GM18499 (cell line): ENCODE data around the gene TRPM2.

ENCODE experiments used
- ATAC-seq: cut with Tn5 transposase; IDR thresholded peaks from one replicate; pipeline ENCODE4 v1.9.1; 2021; ENCODE audit warnings: moderate number of reproducible peaks; ENCODE audit not compliant: insufficient read depth, unreplicated experiment

Gene TRPM2

DNA sequence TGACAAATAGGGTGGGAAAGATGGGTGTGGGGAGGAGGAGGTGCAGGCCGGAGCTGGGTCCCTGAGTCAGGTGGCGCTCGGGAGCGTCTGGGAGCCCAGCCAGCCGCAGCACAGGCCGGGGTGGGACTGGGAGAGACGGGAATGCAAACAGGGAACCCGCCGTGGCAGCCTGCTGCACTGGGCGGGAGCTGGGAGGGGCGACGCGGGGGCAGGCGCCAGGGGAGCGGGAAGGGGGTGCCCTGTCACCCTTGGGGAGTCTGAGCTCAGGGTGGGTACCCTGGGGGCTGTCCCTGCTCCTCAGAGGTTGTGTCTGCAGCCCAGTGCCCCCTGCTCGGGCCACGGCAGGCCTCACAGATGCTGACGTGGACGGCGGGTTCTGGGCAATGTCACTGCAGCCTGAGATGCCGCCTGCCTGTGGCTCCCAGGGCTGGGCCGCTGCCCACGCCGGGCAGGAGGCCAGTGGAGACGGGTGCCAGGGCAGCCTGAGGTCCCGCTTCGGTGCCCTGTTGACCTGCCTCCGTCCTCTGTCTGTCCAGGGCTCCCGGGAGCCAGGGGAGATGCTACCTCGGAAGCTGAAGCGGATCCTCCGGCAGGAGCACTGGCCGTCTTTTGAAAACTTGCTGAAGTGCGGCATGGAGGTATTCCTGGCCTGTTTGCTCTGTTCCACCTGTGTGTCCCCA, 85.2 kb downstream of the TRPM2 start:
- ATAC-seq, result no peak

DNA sequence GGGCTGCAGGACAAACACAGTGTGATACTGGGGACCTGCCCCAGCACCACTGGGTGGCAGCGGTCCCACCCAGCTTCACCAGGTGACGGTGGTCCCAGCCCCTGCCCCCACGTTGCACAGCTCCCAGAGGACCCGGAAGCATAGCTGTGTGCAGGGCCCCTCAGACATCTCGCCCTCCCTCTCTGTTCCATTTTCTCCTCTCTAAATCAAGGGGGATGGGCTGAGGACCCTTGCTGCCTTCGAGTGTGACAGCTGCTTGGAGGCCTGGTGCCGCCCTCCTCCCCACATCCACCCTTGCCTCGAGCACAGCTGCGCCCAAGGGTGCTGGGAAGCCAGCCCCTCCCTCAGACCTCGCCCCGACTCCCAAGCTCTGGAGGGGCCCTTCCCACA, 85.8 kb downstream of the TRPM2 start:
- no peak for ATAC-seq

DNA sequence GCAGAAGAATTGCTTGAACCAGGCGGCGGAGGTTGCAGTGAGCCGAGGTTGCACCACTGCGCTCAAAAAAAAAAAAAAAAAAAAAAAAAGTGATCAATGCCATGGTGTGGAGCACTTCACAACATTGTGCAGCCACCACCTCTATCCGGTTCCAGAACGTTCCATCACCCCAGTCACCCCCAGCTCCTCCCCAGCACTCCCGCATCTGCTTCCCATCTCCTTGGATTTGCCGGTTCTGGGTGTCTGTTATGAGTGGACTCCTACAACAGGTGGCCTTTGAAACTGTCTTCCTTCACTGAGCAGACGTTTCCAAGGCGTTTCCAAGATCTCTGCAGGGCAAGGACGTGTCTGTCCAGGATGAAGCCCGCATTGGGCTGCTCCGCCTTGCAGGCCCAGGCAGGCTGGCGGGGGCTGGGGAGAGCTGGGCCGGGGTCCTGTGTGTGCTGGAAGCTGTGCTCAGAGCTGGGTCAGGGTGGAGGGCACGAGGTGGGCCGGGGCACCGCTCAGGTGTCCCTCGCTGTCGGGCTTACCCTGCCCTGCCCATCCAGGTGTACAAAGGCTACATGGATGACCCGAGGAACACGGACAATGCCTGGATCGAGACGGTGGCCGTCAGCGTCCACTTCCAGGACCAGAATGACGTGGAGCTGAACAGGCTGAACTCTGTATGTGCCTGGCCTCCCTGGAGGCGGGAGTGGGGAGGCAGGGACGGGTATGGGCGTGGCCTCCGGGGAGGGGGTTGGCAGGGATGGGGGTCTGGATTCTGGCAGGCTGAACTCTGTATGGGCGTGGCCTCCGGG, 87.0 kb downstream of the TRPM2 start:
- ATAC-seq, result no peak

DNA sequence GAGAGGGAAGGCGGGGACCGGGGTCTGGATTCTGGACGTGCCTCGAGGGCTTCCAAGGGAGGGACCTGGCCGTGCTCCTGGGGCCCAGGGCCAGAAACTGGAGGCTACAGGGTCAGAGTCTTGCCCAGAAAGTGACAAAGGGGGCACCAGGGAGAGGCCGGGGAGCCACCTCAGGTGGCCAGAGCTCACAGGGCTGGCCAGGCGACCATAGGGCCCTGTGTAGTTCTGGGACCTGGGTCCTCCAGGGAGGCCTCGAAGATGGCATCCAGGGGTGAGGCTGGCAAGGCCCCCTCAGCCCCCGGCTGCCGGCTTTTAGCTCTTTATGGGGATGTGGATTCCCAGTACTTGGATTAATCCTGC, 87.6 kb downstream of the TRPM2 start:
- ATAC-seq, result no peak

DNA sequence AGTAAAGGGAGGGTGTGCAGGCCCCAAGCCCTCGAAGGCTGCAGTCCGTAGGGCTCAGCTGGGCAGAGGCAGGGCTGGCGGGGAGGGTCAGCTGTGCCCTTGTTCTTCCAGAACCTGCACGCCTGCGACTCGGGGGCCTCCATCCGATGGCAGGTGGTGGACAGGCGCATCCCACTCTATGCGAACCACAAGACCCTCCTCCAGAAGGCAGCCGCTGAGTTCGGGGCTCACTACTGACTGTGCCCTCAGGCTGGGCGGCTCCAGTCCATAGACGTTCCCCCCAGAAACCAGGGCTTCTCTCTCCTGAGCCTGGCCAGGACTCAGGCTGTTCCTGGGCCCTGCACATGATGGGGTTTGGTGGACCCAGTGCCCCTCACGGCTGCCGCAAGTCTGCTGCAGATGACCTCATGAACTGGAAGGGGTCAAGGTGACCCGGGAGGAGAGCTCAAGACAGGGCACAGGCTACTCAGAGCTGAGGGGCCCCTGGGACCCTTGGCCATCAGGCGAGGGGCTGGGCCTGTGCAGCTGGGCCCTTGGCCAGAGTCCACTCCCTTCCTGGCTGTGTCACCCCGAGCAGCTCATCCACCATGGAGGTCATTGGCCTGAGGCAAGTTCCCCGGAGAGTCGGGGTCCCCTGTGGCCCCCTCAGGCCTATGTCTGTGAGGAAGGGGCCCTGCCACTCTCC, 88.3 kb downstream of the TRPM2 start:
- ATAC-seq, result no peak

DNA sequence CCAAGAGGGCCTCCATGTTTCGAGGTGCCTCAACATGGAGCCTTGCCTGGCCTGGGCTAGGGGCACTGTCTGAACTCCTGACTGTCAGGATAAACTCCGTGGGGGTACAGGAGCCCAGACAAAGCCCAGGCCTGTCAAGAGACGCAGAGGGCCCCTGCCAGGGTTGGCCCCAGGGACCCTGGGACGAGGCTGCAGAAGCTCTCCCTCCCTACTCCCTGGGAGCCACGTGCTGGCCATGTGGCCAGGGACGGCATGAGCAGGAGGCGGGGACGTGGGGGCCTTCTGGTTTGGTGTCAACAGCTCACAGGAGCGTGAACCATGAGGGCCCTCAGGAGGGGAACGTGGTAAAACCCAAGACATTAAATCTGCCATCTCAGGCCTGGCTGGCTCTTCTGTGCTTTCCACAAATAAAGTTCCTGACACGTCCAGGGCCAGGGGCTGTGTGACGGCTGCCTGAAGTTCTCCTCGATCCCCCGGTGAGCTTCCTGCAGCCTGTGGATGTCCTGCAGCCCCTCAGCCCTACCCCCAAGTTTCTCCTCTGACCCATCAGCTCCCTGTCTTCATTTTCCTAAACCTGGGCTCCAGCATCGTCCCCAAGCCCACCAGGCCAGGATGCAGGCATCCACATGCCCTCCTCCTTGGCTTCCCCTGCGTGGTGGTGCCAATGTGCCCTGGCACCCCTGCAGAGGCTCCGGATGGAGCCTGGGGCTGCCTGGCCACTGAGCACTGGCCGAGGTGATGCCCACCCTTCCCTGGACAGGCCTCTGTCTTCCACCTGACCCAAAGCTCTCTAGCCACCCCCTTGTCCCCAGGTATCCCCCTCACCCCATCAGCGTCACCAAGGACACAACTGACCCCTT, 89.1 kb downstream of the TRPM2 start:
- ATAC-seq, result no peak

DNA sequence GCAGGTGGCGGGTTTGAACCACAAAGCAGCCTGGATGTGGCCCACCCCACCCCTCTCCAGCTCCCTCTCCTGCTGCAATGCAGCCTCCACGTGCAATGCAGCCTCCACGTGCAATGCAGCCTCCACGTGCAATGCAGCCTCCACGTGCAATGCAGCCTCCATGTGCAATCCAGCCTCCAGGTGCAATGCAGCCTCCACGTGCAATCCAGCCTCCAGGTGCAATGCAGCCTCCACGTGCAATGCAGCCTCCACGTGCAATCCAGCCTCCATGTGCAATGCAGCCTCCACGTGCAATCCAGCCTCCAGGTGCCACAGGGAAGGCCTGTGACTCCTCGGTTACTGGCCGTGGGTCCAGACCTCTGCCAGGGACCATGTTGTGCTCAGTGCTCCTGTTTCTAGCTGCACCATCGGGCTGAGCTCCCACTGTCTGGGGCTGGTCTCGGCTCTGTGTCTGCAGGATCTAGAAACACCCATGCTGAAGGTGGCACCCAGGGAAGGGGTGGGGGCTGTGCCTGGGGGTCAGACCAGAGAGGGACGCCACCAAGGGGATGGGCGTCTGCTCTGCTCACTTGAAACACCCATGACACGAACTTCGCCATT, 90.0 kb downstream of the TRPM2 start:
- no peak for ATAC-seq

DNA sequence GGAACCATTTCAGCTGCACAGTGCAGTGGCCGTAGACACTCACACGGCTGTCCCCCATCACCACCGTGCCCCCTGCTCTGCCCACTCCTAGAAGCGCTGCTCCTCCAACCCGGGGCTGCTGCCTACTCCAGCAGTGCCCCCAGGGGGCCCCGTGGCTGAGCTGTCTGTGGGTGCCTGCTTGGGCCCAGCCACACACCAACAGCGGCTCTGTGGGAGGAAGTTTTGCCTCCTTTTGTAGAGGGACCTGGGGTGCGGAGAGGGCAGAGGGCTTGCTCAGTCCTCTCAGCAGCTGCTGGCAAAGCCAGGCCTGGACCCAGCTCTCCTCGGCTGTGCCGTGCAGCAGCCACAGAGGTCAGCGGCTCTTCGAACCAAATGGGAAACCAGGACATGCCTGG, 90.5 kb downstream of the TRPM2 start:
- ATAC-seq, result no peak

DNA sequence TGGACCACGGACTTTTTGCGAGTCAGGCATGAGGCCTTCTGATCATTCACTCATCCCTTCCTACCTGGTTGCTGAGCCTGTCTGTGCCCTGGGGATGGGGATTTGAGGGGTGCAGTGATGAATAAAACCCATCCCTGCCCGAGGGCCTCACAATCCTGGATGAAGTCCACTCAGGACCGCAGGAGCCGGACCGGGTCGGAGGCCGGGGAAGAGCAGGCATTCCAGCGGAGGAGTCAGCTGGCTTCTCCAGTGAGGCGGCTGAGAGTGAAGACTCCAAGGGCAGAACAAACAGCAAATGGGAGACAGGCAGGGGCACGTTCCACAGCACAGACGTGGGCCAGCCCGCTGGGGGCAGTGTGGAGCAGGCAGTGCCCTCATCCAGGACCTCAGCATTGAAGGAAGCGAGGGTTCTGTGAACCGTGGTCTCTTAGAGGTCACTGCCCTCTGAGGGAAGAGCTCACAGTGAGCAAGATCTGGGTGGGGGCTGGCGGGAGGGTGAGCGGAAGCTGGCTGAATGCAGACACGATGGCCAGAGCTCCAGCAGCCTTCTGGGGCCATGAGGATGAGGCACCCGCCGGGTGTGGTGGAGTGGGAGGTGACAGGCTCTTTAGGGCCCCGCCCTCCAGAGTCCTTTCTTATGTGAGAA, 91.0 kb downstream of the TRPM2 start:
- no peak for ATAC-seq

DNA sequence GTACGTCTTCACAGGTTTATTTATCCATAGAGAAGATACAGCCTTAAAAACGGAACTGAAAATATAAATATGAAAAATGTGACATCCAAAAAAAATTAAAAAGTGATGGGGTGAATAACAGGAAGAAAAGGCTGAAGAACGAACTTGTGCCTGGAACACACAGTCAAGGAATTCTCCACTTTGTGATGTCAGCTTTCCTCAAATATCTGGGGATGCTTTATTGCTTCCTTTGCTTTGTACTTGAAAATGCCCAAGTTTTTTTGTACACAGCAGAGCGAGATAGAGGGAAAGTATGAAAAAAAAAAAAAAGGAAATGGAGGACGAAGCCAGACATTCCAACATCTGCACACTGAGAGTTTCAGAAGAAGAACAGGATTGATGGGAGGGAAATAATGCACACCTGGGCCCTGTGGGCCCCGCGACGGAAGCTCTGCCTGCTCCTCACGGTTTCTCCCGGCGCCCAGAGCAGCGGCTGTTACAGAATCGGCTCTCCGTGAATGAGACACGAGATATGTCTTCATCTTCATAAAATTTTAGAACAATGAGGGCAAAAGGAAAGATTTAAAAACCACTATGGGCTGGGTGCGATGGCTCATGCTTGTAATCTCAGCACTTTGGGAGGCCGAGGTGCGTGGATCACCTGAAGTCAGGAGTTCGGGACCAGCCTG, 91.9 kb downstream of the TRPM2 start:
- no peak for ATAC-seq

DNA sequence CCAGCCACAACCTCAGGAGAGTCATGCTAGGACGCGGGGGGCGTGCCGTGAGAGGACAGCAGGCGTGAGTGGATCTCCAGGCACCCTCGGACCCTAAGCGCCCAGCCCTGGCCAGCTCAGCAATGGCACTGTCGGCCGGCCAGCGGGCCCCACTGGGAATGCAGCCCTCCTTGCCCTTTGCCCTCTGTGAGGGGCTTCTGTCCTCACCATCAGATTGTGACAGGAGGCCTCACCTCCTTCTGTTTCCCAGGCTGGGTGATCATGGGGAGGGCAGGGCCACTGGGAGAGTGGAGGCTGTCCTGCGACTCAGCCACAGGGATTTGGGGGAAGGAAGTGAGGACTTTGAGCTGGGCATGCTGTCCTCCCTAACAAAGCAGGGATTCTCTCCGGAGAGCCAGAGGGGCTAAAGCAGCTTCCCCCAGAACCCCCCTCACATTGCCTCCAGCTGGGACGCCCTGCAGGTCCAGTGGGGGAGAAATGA, 95.3 kb downstream of the TRPM2 start:
- no peak for ATAC-seq

DNA sequence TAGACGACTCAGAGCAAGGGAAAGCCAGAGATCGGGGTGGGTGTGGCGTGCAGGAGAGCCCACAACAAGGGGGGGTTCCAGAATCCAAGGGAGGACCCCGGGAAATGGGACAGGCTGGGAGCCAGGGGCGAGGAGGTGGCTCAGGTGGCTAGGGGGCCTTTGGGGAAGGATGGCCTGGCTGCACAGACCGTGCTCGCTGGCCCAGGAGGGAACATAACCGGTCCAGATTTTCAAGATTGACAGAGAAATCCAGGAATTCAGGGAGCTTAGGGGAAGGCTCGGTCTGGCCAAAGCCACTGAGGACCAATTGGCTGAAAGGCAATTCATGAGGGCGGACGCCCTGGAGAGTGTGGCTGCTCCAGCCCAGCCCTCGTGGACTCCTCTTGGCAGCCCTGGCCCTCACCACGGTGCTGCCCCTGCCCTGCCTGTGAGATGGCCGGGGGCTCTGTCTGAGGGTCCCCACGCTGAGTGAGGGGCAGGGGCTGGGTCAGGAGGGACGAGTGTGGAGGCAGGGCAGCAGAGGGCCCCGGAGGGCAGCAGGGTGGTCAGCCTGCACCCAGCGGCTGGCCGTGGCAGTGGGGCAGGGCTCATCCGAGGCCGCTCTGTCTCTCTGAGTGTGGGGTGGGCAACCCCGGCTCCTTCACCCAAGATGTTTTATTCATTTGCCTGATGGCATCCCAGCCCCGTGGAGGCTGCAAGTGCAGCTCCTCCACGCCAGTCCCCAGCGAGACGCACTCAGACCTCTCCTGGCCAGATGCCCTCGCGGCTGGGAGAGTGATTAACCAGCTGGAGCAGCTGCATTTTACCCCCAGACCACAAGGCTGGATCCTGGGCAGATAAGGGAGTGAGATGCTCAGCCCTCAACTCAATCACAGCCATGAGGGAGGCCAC, 96.3 kb downstream of the TRPM2 start:
- no peak for ATAC-seq

DNA sequence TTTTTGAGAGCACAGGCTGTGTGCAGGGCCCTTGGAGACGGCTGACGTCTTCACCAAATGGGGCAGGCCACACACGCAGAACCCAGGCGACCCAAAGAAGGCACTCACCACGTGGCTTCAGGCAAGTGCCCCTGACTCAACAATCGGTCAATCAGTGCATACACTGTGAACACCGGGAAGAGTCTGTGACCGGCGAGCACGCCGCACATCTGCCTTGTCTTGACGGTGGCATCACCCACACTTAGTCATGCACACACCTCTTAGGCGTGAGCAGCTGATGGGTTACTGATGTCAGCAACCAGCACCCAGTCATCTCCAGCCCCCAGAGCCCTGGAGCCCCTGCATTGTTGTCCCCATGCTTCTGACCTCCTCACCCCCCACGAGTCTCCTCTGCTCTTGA, 97.0 kb downstream of the TRPM2 start:
- ATAC-seq, result no peak

DNA sequence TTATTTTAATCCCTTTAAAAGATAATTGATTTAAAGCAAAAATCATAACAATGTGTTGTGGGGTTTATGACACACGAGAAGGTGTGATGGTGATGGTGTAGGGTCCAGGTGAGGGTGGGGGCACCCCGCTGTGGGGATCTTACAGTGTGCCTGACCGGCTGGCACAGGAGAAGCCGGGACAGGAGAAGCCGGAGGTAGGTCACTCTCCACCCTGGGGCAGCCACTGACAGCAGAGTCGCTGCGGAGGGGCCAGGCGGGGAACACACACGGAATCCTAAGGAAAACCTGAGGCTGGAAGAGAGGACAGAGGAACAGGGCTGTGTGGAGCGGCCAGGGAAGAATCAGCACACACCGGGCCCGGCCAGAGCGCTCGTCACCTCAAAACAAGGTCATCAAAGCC, 97.6 kb downstream of the TRPM2 start:
- no peak for ATAC-seq

DNA sequence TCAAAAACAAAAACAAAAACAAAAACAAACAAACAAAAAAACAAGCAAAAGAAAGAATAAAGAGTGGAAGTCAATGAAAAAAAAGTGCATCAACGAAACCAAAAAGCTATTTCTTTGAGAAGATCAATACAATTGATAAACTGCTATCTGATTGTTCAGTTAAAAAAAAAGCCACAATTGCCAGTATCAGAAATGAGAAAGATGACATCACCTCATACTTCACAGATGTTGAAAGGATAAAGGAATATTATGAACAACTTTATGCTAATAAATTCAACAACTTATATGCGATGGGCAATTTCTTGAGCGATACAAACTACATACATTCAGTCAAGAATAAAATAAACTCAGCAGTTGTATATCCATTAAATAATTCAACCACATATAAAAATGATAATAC, 99.7 kb downstream of the TRPM2 start:
- ATAC-seq, result no peak

DNA sequence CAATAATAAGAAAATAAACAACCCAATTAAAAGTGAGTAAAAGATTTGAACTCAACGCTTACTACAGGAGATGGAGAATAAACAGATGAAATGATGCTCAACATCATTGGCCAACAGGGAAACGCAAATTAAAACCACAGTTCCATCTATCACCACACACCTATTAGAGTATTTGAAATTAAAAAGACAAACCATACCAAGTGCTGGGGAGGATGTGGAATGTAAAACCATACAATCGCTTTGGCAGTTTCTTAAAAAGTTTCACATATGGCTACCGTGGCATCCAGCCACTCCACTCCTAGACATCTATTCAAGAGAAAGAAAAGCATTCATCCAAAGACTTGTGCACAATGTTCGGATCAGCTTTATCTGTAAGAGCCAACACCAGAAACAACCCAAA, 100.6 kb downstream of the TRPM2 start:
- no peak for ATAC-seq

DNA sequence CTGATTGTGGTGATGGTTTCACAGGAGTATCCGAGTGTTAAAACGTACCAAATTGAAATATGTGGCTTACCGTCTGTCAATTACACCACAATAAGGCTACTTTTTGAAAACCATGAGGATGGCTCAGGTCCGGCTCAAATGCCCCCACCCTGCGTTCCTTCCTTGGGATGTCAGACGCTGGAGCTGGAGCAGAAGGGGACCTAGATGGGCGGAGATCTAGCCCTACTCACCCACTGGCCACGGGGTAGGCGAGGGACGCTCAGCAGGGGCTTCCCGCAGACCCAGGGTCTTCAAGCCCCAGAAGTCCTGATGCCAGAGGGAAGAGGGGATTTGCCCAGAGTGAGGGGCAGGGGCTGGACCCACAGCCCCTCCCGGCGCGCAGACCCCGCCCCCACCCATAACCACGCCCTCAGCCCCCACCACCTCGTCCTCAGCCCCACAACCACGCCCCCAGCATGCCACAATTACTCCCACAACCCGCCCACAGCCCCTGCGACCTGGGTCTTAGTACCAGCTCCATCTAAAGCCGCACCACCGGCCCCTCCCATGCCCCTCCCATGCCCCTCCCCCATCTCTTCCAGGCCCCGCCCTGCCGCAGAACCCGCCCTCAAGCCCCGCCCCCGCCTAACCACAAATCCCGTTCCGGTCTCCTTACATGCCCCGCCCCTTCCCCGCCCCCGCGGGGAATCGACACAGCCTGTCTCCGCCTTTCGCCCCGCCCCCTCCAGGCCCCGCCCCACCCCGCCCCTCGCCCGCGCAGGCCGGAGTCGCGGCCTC, 101.5 kb downstream of the TRPM2 start, which contains the start of gene LRRC3:
TSS of gene LRRC3 (plus strand) at position 764 of the 777 bp plus-strand sequence. CDS start 1,135 bp downstream, outside the sequence.
- ATAC-seq, result no peak
